CD8-positive, alpha-beta memory T cell (primary cell): ENCODE data around the gene ZFAND3. TPM values are rescaled to one million over a fixed set of nuclear protein-coding genes. Genes with fewer than 3 reads are reported as not detected.
A peak's percentile ranks its signal among the peaks of the same experiment; 100 is the strongest.

Source experiments
- CTCF ChIA-PET: fragments of 350-600 bp; sonication (Branson Sonifier 250); formaldehyde crosslinking; loops from one replicate; lab custom pipeline; 2021; ENCODE audit warnings: antibody characterized with exemption; lab: Charles Lee
- POLR2A ChIA-PET: fragments of 350-600 bp; sonication (Branson Sonifier 250); formaldehyde crosslinking; loops from one replicate; lab custom pipeline; 2021; ENCODE audit warnings: antibody characterized with exemption; lab: Charles Lee
- DNase-seq, 5 donors: peaks; one replicate each; pipeline versions ENCODE4 v3.0.0 to v3.0.0-alpha.2; 2020 to 2022; ENCODE audit warnings: mixed read lengths in 1 of 5
- H3K27ac ChIP-seq: one replicate; pipeline ENCODE4 v1.7.0; 2013; ENCODE audit warnings: low read depth, mild to moderate bottlenecking, low read length, moderate library complexity
- H3K27me3 ChIP-seq: 2 replicates; pipeline ENCODE4 v1.7.0; 2013; ENCODE audit warnings: low read length, mild to moderate bottlenecking; ENCODE audit not compliant: insufficient read depth, poor library complexity, severe bottlenecking
- H3K36me3 ChIP-seq: 2 replicates; pipeline ENCODE4 v1.7.0; 2013; ENCODE audit warnings: mild to moderate bottlenecking, low read length, moderate library complexity; ENCODE audit not compliant: insufficient read depth
- H3K4me1 ChIP-seq: 2 replicates; pipeline ENCODE4 v1.7.0; 2013; ENCODE audit warnings: mild to moderate bottlenecking, low read length, moderate library complexity; ENCODE audit not compliant: insufficient read depth
- H3K4me3 ChIP-seq: 2 replicates; pipeline ENCODE4 v1.7.0; 2013; ENCODE audit warnings: mild to moderate bottlenecking, low read length
- H3K9me3 ChIP-seq: 2 replicates; pipeline ENCODE4 v1.7.0; 2013; ENCODE audit warnings: mild to moderate bottlenecking, low read length
- H3K27ac Mint-ChIP-seq, 8 donors: one replicate each; pipeline ENCODE4 v1.8.0; 2020 to 2021; ENCODE audit warnings: mixed read lengths in 8 of 8, mild to moderate bottlenecking in 6 of 8, inconsistent platforms in 3 of 8, moderate library complexity in 3 of 8
- H3K27me3 Mint-ChIP-seq, 2 donors: one replicate each; pipeline ENCODE4 v1.8.0; 2020 to 2021; ENCODE audit warnings: mixed read lengths in 2 of 2, mild to moderate bottlenecking in 1 of 2, moderate library complexity in 1 of 2
- H3K36me3 Mint-ChIP-seq, 3 donors: one replicate each; pipeline ENCODE4 v1.8.0; 2020 to 2021; ENCODE audit warnings: mixed read lengths in 3 of 3, inconsistent platforms in 1 of 3, mild to moderate bottlenecking in 1 of 3
- H3K4me1 Mint-ChIP-seq, 3 donors: one replicate each; pipeline ENCODE4 v1.8.0; 2020 to 2021; ENCODE audit warnings: mixed read lengths in 3 of 3, inconsistent platforms in 1 of 3, mild to moderate bottlenecking in 1 of 3
- H3K4me3 Mint-ChIP-seq, 7 donors: one replicate each; pipeline ENCODE4 v1.8.0; 2020 to 2021; ENCODE audit warnings: mixed read lengths in 7 of 7, mild to moderate bottlenecking in 6 of 7, moderate library complexity in 4 of 7, inconsistent platforms in 2 of 7
- H3K9me3 Mint-ChIP-seq, 5 donors: one replicate each; pipeline ENCODE4 v1.8.0; 2020 to 2022; ENCODE audit warnings: mixed read lengths in 5 of 5, mild to moderate bottlenecking in 3 of 5, moderate library complexity in 2 of 5, inconsistent platforms in 1 of 5
- polyA plus RNA-seq: library from polyadenylated mRNA; unstranded; fragments of 300-500 nt; fragmentation: Illumina TruSeq; gene quantifications from one replicate; pipeline ENCODE4 v1.2.3, GENCODE V29; 2021
- total RNA-seq, 2 experiments: library from RNA; stranded (reverse); gene quantifications; one replicate each; pipeline ENCODE4 v1.2.3, GENCODE V29; 2021

ZFAND3 gene
- total and polyA plus RNA-seq, 3 experiments from 2014 or later, result 5.2 to 29.4 (median 29.1) TPM

GRCh38 chr6:37824170-37824569, 4.6 kb downstream of the ZFAND3 start:
- Mint-ChIP-seq H3K36me3 (peaks cover 0 to 6% (median 0%) of the 10 kb centered on the region in 3 donors), H3K4me3 (no peak overlapping the region), H3K4me1 (peaks cover 72 to 85% (median 77%) of the 10 kb centered on the region in 3 donors), H3K9me3 (no peaks in the 10 kb centered on the region), H3K27me3 (no peaks in the 10 kb centered on the region), H3K27ac (peak overlapping the region in 1 of 8 donors; percentile 38)
- H3K4me3 ChIP-seq, result no peak overlapping the region
- no peak overlapping the region for H3K27ac ChIP-seq
- no peaks in the 10 kb centered on the region for H3K9me3 ChIP-seq
- DNase-seq, result no peak
- no peaks in the 10 kb centered on the region for H3K36me3 ChIP-seq
- ChIA-PET CTCF (no interaction called here), POLR2A (no interaction called here)
- H3K27me3 ChIP-seq, result no peaks in the 10 kb centered on the region
- H3K4me1 ChIP-seq, result peaks cover 52% of the 10 kb centered on the region

DNA sequence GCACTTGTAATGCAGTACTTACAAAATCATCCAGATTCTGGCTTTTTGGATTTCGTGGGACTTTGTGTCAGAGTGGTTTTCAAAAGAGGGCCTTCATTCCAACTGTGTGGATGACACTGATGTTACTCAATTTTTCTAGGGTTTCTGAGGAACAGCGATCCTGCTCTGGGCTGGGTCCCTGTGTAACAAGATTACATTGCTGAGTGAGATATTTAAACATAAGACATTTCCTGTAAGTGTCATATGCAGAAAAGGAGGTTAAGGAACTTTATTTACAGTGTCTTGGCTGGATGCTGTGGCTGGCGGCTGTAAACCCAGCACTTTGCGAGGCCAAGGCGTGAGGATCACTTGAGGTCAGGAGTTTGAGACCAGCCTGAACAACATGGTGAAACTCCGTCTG, 6.7 kb downstream of the ZFAND3 start:
- peaks cover 77 to 92% (median 83%) of the 10 kb centered on the region in 3 donors for H3K4me1 Mint-ChIP-seq
- H3K27me3 Mint-ChIP-seq, result no peaks in the 10 kb centered on the region
- H3K27me3 ChIP-seq, result no peaks in the 10 kb centered on the region
- no peak for DNase-seq
- no peaks in the 10 kb centered on the region for H3K9me3 Mint-ChIP-seq
- no peak overlapping the region for H3K4me3 ChIP-seq
- CTCF ChIA-PET, result no interaction called here
- no peaks in the 10 kb centered on the region for H3K9me3 ChIP-seq
- H3K36me3 ChIP-seq, result no peaks in the 10 kb centered on the region
- H3K36me3 Mint-ChIP-seq, result peaks cover 0 to 2% (median 2%) of the 10 kb centered on the region in 3 donors
- no peak overlapping the region for H3K27ac ChIP-seq
- H3K4me1 ChIP-seq, result peaks cover 46% of the 10 kb centered on the region
- POLR2A ChIA-PET, result interaction anchor here (0.7 kb wide), 1 partner anchor 888 kb away, joined by 4 read pairs; no protein-coding TSS in a partner anchor
- H3K4me3 Mint-ChIP-seq, result peak overlapping the region in 2 of 7 donors; percentile 12 to 18
- H3K27ac Mint-ChIP-seq, result peak overlapping the region in 5 of 8 donors; percentile 4 to 59 (median 17)

DNA sequence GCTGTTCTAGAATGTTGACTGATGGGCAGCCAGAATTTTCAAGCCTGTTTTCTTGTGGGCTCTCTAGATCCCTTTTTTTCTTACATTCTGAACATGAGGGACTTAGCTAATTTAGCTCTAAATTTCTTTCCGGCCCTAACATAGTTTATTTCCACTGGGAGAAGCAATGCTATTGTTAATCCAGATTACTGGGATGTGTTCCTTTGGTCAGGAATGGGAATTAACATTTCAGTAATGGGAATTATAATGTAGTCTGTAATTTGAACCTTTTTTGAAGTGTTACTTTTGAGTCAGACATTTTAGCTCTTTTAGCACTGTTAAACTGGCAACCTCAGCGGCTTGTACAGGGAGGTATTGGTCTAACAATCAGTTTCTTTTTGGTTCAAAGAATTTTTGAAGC, 7.5 kb downstream of the ZFAND3 start:
- Mint-ChIP-seq H3K4me1 (peaks cover 77 to 92% (median 83%) of the 10 kb centered on the region in 3 donors), H3K36me3 (peaks cover 0 to 5% (median 4%) of the 10 kb centered on the region in 3 donors), H3K4me3 (peak overlapping the region in 1 of 7 donors; percentile 25), H3K9me3 (no peaks in the 10 kb centered on the region), H3K27ac (peak overlapping the region in 2 of 8 donors; percentile 35 to 47), H3K27me3 (no peaks in the 10 kb centered on the region)
- H3K36me3 ChIP-seq, result no peaks in the 10 kb centered on the region
- CTCF ChIA-PET, result interaction anchor here (1.5 to 1.6 kb wide), 2 partner anchors 9 to 35 kb away, joined by 5 to 6 read pairs; no protein-coding TSS in a partner anchor
- no peaks in the 10 kb centered on the region for H3K27me3 ChIP-seq
- H3K4me1 ChIP-seq, result peaks cover 42% of the 10 kb centered on the region
- POLR2A ChIA-PET, result interaction anchor here (1.2 kb wide), 1 partner anchor 9 kb away, joined by 3 read pairs; no protein-coding TSS in a partner anchor
- no peak overlapping the region for H3K4me3 ChIP-seq
- no peak overlapping the region for H3K27ac ChIP-seq
- no peak for DNase-seq
- H3K9me3 ChIP-seq, result no peaks in the 10 kb centered on the region

GRCh38 chr6:37827603-37828265, 8.2 kb downstream of the ZFAND3 start:
- CTCF ChIA-PET, result interaction anchor here (1.5 to 1.6 kb wide), 2 partner anchors 10 to 36 kb away, joined by 5 to 6 read pairs; no protein-coding TSS in a partner anchor
- Histone ChIP-seq H3K9me3 (no peaks in the 10 kb centered on the region), H3K4me3 (no peak overlapping the region), H3K4me1 (peaks cover 35% of the 10 kb centered on the region), H3K27ac (no peak overlapping the region), H3K27me3 (no peaks in the 10 kb centered on the region), H3K36me3 (no peaks in the 10 kb centered on the region)
- no peak for DNase-seq
- Mint-ChIP-seq H3K4me1 (peaks cover 74 to 92% (median 83%) of the 10 kb centered on the region in 3 donors), H3K9me3 (no peaks in the 10 kb centered on the region), H3K27me3 (no peaks in the 10 kb centered on the region), H3K27ac (peak overlapping the region in 6 of 8 donors; percentile 7 to 68 (median 20)), H3K36me3 (peaks cover 0 to 8% (median 5%) of the 10 kb centered on the region in 3 donors), H3K4me3 (peak overlapping the region in 3 of 7 donors; percentile 3 to 34 (median 7))
- POLR2A ChIA-PET, result interaction anchor here (1.2 kb wide), 1 partner anchor 10 kb away, joined by 3 read pairs; no protein-coding TSS in a partner anchor

DNA sequence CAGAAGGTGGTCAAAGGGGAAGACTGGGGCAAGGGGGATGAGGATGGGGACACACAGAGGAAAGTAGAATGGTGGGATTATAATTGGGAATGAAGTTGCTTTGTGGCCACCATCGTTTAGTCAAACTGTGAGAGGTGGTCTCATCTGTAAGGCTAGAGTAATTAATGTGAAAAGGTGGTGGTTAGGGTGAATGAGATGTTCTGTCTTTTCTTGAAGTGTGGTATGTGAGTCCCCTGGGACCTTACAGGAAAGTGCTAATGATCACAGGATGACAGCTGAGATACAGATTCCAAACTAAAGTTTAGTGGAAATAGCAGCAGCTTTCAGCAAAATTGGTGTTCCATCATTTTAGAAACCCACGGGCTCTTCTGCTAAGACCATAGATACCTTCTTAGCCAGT, 10.7 kb downstream of the ZFAND3 start:
- Histone ChIP-seq H3K9me3 (no peaks in the 10 kb centered on the region), H3K27me3 (no peaks in the 10 kb centered on the region), H3K4me3 (no peak overlapping the region), H3K4me1 (peaks cover 29% of the 10 kb centered on the region), H3K27ac (no peak overlapping the region), H3K36me3 (no peaks in the 10 kb centered on the region)
- Mint-ChIP-seq H3K9me3 (peaks cover 0 to 5% (median 0%) of the 10 kb centered on the region in 5 donors), H3K36me3 (peaks cover 7 to 20% (median 10%) of the 10 kb centered on the region in 3 donors), H3K27ac (peak overlapping the region in 4 of 8 donors; percentile 12 to 56 (median 35)), H3K4me3 (peak overlapping the region in 2 of 7 donors; percentile 0 to 49), H3K4me1 (peaks cover 53 to 75% (median 69%) of the 10 kb centered on the region in 3 donors), H3K27me3 (no peaks in the 10 kb centered on the region)
- POLR2A ChIA-PET, result no interaction called here
- DNase-seq, result no peak
- CTCF ChIA-PET, result no interaction called here

DNA sequence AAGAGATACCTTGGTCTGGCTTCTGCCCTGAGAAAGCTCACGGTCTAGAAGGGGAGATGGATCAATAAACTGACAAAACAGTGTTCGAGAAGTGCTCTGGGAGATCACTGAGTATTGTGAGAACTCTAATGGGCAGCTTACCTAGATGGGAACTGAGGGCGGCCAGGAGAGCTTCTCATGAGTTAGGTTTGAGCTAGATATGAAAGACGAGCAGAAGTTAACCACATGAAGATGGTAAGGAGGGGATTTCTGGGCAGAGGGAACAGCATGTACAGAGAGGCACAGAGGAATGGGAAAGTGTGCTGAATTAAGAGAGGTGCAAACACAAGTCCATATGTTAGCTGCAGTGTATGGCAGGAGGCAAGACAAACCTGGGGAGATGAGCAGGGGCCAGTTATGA, 11.9 kb downstream of the ZFAND3 start:
- H3K27me3 Mint-ChIP-seq, result no peaks in the 10 kb centered on the region
- Histone ChIP-seq H3K27ac (no peak overlapping the region), H3K27me3 (no peaks in the 10 kb centered on the region), H3K36me3 (no peaks in the 10 kb centered on the region), H3K4me1 (peaks cover 18% of the 10 kb centered on the region), H3K4me3 (no peak overlapping the region), H3K9me3 (no peaks in the 10 kb centered on the region)
- H3K36me3 Mint-ChIP-seq, result peaks cover 7 to 22% (median 12%) of the 10 kb centered on the region in 3 donors
- CTCF ChIA-PET, result no interaction called here
- H3K4me3 Mint-ChIP-seq, result no peak overlapping the region
- H3K27ac Mint-ChIP-seq, result peak overlapping the region in 2 of 8 donors; percentile 10 to 12
- H3K4me1 Mint-ChIP-seq, result peaks cover 53 to 72% (median 67%) of the 10 kb centered on the region in 3 donors
- peaks cover 0 to 5% (median 0%) of the 10 kb centered on the region in 5 donors for H3K9me3 Mint-ChIP-seq
- DNase-seq, result no peak
- POLR2A ChIA-PET, result no interaction called here

GRCh38 chr6:37835923-37836322, 16.4 kb downstream of the ZFAND3 start:
- Mint-ChIP-seq H3K27me3 (no peaks in the 10 kb centered on the region), H3K27ac (peak overlapping the region in 2 of 8 donors; percentile 24 to 59), H3K9me3 (peaks cover 0 to 5% (median 0%) of the 10 kb centered on the region in 5 donors), H3K4me3 (no peak overlapping the region), H3K36me3 (peaks cover 7 to 35% (median 13%) of the 10 kb centered on the region in 3 donors), H3K4me1 (peaks cover 38 to 68% (median 57%) of the 10 kb centered on the region in 3 donors)
- DNase-seq, result no peak
- POLR2A ChIA-PET, result no interaction called here
- H3K36me3 ChIP-seq, result no peaks in the 10 kb centered on the region
- no peak overlapping the region for H3K4me3 ChIP-seq
- H3K4me1 ChIP-seq, result peaks cover 4% of the 10 kb centered on the region
- H3K27me3 ChIP-seq, result no peaks in the 10 kb centered on the region
- no peaks in the 10 kb centered on the region for H3K9me3 ChIP-seq
- no peak overlapping the region for H3K27ac ChIP-seq
- CTCF ChIA-PET, result no interaction called here
